Measurements from ENCODE around the gene PIGW. TPM values are rescaled to one million over a fixed set of nuclear protein-coding genes. Genes with fewer than 3 reads are reported as not detected.

The PIGW gene
- total and polyA plus RNA-seq, 10 of the 15 experiments (the other 5 are each of a cell fraction or from before 2014, with no cell fraction given) = 6.0 to 31.5 (median 13.8) TPM

DNA sequence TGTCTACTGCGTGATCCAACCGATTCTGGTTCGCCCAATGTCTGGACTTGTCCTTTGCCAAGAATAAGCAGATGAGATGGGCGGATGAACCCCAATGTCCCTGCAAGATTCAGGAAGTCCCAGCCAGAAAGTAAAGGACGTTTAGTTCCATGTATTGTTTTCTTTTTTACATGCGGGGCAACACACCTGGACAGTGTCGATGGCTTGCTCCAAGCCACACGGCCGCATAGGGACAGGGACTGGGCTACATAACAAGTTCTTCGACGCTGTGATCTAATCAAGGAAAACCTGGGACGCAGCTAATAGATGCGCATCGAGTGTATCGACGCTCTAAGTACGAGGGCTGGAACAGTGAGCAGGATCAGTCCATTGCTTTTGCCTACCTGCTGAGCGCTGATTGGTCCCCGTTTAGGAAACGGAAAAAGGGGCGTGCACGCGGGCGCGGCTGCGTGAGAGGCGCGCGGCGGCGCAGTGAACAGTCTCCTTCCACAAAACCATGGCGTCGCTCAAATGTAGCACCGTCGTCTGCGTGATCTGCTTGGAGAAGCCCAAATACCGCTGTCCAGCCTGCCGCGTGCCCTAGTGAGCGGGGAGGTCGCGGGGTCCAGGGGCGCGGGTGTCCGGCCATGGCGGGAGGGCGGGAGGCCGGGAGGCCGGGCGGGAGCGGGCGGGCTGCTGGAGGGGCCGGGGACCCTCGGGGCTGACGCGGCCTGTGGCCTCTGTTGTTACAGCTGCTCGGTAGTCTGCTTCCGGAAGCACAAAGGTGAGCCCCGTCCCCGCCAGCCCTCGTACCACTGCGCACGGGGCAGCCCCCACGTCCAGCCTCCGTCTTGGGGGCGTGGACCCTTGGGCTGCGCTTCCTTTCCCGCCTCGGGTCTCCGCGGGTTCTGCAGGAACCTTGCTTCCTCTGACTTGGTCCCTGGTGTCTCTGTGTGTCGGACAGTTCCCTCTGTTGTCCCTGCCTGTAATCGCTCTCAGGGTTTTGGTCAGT, 48.3 kb upstream of the PIGW start, which contains the start of gene ZNHIT3 (continued):
- TF ChIP-seq HSF1 (IDR thresholded peaks at IDR 0.05; ENCODE audit: low read depth, low read length) = no peak
- TF ChIP-seq RCOR1 (conservative IDR thresholded peaks at IDR 0.05; ENCODE audit: low read depth, low read length) = 0 out of 2 replicates have a peak, but pooled peaks have one; percentile 72
- TF ChIP-seq CHD1 (IDR thresholded peaks at IDR 0.05; ENCODE audit: low read depth, low read length) = no peak
- peak; percentile 92 for TF ChIP-seq YY1 (IDR thresholded peaks at IDR 0.05; ENCODE audit: low read depth, low read length)
- TF ChIP-seq JUND (IDR thresholded peaks at IDR 0.05; ENCODE audit: low read depth, low read length) = 0 out of 2 replicates have a peak, but pooled peaks have one; percentile 13
- no peak for TF ChIP-seq PAX5 (IDR thresholded peaks at IDR 0.05; ENCODE audit: borderline replicate concordance, low read depth, low read length)
- peak; percentile 79; the same call in 1 of the 2 replicates for TF ChIP-seq CHD2 (IDR thresholded peaks at IDR 0.05; ENCODE audit: borderline replicate concordance, low read depth, low read length)
- no peak for TF ChIP-seq EP300 (IDR thresholded peaks at IDR 0.05; ENCODE audit: borderline replicate concordance in 1 of 2, control insufficient read depth in 1 of 2, low read depth in 2 of 2, low read length in 2 of 2)
- TF ChIP-seq GABPA (IDR thresholded peaks at IDR 0.05; ENCODE audit: low read depth) = no peak
- no peak for TF ChIP-seq BCL3 (IDR thresholded peaks at IDR 0.05; ENCODE audit: borderline replicate concordance, insufficient read depth, low read depth, low read length, poor library complexity, severe bottlenecking)
- TF ChIP-seq ZNF24 (IDR thresholded peaks at IDR 0.05) = no peak
- TF ChIP-seq NRF1 (conservative IDR thresholded peaks at IDR 0.05; ENCODE audit: low read depth, low read length) = peak; percentile 57
- TF ChIP-seq BHLHE40 (IDR thresholded peaks at IDR 0.05; ENCODE audit: borderline replicate concordance in 1 of 2, low read depth in 2 of 2, low read length in 1 of 2) = peak; percentile 67 to 69; a peak in 3 of 4 replicates
- TF ChIP-seq PKNOX1 (IDR thresholded peaks at IDR 0.05) = peak; percentile 73
- TF ChIP-seq PML (IDR thresholded peaks at IDR 0.05; ENCODE audit: low read length) = no peak; the same call in 1 of the 2 replicates
- TF ChIP-seq BRCA1 (IDR thresholded peaks at IDR 0.05; ENCODE audit: low read depth, low read length) = no peak
- no peak for TF ChIP-seq RB1 (IDR thresholded peaks at IDR 0.05; ENCODE audit: borderline replicate concordance)
- TF ChIP-seq BACH1 (IDR thresholded peaks at IDR 0.05; ENCODE audit: borderline replicate concordance) = no peak
- no peak for TF ChIP-seq ZBTB11 (CRISPR knock-in tag; IDR thresholded peaks at IDR 0.05)
- peak; percentile 86 for TF ChIP-seq IKZF1 (conservative IDR thresholded peaks at IDR 0.05)
